Stimulated activated CD8-positive, alpha-beta memory T cell treated with anti-CD3 and anti-CD28 coated beads, Interleukin-15, amount 100 ng/mL, for 48 hours (primary cell): ENCODE measurements around the gene XYLT1.

Source experiments
- DNase-seq, 2 donors: peaks; one replicate each; pipeline ENCODE4 v3.0.0-alpha.2; 2020; ENCODE audit warnings: low read depth in 2 of 2

Gene XYLT1

DNA sequence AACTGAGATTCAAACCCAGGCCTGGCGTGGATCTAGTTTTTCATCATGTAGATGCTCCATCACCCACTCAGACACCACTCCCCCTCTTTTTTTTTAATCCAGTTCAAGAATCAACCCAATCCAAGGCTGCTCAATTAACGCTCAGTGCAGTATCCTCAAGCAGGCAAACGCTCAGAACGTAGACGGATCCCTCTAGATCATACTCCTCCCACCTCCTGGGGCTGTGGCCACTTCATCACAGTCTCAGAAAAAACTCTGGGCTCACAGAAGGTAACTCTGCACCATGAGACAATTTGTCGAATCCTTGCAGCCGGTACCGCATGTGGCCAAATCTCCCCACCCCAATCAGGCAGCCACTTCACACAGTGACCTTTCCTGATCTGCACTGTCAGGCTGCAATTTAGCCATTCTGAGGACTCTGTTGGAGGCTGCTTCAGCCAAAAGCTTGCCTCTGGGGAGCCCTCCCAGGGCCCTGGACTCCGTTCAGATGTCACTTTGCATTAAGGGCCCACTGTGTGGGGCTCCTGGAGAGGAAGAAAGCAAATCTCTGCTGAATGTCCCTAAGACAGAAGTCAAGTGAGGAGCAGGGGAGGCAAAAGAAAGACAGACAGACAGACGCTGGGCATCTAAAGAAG, 183.5 kb downstream of the XYLT1 start:
- no peak for DNase-seq

DNA sequence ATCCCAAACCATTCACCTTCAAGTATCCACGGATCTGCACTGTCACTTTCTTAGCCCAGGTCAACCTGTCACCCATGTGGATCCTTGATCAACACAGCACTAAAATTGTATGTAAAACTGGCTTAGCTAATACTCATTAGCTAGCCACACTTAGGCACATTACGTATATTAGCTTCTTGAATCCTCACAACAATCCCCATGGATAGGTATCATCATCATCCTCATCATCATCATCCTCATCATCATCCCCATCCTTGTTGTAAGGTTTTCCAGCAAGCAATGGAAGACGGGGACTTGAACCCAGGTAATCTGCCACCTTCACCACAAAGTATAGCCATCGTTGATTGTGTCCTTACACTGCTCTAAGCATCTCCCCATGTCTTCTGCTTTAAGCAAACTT, 184.3 kb downstream of the XYLT1 start:
- no peak for DNase-seq

DNA sequence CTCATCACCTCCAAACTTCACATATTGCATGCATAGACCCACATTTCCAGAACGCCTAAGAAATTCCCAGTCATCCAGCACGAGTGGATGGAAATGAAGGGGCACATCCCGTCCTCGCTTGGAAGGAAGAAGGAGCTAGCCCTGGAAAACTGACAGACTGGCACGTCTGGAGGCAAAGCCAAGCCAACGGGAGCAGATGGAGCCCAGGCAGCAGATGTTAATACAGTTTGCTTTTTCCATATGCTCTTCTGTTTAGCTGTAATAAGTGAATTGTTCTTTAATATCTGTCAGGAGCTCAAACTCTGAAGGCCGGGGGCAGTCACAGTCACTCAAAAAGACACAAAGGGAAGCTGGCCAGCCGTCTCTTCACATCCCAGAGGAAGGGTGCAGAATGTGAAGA, 187.7 kb downstream of the XYLT1 start:
- no peak for DNase-seq

DNA sequence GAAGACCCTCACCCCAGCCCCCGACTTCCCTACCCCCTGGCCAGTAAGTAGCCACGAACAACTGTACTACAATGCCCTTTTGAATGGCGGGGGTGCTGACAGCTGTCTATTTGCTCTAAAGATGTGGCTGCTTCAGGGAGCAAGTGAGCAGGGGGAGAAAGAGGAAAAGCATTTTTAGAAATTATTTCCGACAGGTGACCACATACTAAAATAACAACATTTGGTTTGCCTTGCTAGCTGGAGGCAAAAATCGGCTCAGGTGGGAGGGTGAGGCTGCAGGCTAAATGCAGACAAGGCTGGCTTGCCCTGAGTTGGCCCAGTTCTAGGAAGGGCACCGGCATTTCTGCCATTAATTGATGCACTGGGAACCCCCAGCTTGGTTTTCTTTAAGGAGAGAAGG, 188.5 kb downstream of the XYLT1 start:
- DNase-seq: no peak

DNA sequence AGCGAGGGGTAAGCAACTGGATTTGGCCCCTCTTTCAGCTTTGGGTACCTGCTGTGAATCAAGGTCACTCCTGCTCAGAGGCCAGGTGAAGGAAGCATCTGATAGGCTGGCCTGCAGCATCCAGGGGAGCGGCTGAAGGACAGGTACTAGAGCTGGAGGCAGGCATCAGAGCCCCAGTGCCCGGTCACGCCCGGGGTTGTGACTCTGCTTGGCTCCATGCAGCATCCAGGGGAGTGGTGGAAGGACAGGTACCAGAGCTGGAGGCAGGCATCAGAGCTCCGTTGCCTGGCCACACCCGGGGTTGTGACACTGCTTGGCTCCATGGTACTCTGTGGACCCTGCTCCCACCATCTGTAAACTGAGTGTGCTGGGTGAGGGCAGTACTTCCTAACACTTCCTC, 189.7 kb downstream of the XYLT1 start:
- no peak for DNase-seq

DNA sequence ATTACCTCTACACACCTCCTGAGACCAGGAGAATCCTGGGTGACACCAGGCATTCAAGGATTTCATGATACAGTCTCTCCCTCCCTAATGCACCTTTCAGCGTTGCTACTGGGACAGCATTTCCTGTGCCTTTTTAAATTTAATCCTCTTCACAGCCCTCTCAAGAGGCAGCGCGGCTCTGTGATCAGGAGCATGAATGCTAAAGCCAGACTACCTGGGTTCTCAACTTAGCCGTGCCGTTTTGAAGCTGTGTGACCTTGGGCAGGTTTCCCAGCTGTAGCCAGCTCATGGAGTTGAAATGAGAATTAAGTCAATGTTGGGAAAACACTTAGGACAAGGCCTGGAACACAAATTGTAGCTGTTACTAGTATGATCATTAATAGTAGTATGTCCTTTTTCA, 191.8 kb downstream of the XYLT1 start:
- no peak for DNase-seq

DNA sequence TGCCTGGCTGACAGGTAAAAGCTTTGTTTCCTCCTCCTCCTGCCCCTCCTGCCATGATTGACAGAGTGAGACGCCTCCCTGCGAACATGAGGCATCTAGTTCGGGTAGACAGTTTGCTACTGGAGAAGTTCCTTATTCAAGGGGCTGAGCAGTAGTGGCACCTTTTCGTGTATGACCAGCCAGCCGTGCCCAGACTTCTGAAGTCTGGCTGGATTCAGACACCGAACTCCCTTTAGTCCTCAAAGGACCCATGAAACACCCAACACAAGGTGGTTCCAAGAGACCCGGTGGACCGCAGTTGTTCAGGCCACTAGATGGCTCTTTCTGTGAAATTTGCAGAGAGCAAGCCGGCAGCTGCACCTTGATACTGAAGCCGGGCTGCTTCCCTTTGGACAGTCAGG, 192.8 kb downstream of the XYLT1 start:
- no peak for DNase-seq

DNA sequence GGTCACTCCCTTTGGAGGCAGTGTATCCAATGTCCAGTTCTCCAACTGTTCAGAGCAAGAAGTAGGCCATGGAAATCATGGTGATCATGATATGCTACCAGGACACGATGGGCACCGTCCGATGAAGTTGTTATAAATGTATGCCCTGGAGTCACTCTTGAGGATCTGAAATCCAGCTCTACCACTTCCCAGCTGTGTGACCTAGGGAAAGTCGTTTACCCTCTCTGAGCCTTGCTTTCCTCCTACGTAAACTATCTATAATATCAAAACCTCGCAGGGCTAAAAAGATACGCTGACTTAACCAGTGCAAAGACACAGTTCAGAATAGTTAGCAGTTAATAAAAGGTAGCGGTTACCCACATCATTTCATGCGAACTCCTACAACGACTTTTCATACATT, 194.2 kb downstream of the XYLT1 start:
- DNase-seq: no peak

DNA sequence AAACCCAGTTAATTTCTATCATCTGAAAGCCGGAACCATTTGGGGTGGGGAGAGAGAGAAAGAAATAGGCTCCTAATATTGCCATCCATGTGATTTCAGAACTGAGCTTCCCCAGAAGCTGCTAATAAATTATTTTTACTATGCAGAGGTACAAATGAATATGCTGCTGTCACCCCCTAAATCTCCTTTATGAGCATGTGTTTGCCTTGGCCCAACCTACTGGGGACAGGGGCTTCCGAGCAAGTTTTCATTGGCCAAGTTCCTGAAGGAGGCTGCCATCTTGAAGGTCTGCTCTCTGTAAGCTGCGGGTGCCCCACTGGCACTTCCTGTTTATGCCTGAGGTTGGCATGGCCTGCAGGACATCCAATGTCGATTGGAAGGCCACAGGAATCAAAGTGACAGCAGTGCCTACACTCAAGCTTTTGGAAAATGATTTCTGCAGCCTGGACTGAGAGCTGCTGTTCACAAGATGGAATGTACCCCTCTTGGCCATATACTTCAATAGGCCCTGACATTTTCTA, 194.7 kb downstream of the XYLT1 start:
- DNase-seq: no peak

DNA sequence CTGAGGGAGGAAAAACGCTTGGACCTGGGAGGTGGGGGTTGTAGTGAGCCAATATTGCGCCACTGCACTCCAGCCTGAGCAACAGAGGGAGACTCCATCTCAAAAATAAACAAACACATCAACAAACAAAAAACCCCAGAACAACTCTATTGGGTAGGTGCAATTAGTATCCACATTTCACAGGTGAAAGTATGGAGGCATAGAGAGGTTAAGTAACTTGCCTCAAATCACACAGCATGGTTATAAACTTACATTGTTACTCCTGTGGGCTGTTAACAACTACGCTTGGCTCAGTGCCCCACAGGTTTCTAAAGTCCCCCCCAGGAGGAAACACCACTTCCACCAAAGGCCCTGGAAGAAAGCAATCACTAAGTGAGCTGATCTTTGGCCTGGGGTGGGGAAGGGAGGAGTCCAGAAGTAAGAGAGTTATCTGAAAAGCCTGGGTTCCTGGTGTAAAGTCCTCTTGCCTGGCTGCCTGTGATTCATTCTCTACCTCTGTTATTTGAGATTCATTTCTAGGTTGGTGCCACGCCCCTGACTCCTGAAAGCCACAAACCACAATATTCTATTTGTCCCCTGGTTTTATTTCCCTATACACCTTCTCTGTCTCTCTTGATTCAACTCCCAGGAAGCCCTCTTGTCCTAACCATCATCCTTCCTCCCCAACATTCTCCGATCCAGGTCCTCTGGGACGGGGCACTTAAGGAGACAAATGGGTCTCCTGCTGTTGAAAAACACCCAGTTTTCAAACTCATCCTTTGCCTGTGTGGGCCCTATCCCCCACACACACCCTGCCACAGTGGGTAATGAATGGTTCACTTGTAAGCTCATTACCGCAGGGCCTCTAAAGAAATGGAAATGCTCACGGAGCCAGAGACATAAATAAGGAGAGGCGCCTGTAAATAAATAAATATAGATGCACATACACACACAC, 195.4 kb downstream of the XYLT1 start:
- no peak for DNase-seq

DNA sequence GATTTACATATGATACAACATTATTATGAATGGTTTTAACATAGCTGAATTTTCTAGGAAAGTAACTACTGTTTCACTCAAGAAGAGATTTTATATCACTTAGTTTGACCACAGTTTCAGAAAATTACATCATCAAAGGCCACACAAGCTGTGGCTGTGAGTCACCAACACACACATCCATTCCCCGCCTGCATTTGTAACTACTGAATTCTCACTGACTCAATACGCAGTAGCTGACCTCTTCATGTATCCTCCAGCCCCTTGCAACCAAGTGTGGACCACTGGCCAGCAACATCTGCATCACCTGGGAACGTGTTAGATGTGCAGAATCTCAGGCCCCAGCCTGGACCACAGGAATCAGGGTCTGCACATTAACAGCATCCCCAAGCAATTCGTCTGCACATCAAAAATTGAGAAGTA, 197.6 kb downstream of the XYLT1 start:
- peak in 1 of 2 donors; percentile 25 for DNase-seq

DNA sequence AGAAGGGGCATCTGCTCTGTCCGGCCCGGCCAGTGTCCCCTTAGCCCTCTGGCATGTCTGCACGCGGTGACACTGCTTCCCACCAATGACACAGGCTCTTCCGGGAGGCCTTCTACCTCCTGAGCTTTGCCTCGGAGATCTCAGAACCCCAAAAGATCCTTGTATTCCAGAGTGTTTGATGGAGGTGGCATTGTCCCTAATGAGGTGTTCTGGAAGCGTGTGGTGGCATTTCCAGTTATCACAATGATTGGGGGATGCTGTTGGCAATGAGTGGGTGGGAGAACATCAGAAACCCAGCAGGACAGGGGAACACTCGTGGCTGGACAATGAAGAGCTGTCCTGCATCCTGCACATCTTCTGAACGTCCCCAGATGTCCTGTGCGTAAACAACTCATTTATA, 198.0 kb downstream of the XYLT1 start:
- no peak for DNase-seq

DNA sequence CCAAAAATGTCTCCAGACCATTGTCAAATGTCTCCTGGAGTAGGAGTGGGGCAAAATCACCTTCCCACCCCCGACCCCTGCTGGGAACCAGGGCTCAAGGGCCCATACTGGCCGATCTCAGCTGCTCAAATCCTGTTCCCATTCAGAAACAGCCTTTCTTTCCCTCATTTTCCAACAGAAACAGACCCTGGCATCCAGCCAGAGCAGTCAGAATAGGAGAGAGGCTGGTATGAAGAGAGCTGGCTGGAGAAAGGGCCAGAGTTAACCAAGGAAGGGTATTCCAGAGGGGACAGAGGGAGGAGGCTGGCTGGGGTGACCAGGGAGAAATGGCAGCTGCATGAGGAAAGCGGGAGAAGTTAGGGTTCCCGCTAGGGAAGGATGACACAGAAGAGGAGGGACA, 199.1 kb downstream of the XYLT1 start:
- DNase-seq: no peak

DNA sequence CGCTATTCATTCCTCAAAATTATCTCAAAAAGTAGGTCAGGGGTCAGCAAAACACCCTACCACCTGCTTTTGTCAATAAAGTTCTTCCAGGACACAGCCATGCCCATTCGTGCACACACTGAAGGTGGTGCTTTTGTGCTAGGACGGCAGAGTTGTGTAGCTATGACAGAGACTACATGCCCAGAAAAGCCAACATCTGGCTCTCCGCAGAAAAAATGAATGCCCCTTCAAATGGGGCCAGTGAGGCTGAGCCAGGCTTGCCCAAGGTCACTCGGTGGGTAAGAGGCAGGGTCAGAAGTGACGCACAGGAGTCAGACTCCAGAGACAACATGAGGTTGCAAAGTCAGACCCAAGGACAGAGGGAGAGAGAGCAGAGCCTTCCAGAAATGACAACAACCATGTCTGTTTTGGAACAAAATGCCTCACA, 200.1 kb downstream of the XYLT1 start:
- DNase-seq: no peak

DNA sequence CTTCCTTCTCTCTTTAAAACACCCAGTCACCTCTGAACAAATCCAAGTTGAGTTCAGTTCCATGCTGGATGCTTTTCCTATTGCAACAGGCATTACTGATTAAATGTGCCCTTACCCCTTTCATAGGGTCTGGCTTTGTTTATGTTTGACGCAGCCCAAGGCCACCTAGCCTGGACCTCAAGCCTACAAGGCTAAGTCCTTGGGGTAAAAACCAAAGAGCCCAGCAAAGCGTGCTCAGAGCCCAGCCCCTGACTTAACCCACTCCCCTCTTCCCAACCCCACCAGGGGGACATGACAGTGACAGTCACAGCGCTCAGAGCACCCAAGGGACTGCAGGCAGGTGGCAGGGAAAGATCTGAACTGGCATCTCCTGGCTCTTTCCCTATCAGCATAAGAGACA, 200.6 kb downstream of the XYLT1 start:
- no peak for DNase-seq

DNA sequence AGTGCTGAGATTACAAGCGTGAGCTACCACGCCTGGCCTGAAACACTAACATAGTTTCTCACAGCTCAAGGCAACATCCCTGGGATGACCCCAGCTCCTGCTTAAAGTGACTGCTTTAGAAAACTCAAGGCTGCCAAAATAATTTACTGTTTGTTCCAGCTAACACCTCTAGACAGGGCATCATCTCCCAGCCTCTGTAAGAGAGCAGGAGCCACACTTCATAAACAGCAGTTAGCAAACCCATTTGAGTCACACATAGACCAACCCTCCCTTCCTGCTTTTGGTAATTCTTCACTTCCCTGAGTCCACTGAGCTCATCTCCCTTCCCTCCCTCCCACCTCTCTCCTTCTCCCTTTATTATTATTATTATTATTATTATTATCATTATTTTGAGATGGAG, 201.3 kb downstream of the XYLT1 start:
- no peak for DNase-seq

DNA sequence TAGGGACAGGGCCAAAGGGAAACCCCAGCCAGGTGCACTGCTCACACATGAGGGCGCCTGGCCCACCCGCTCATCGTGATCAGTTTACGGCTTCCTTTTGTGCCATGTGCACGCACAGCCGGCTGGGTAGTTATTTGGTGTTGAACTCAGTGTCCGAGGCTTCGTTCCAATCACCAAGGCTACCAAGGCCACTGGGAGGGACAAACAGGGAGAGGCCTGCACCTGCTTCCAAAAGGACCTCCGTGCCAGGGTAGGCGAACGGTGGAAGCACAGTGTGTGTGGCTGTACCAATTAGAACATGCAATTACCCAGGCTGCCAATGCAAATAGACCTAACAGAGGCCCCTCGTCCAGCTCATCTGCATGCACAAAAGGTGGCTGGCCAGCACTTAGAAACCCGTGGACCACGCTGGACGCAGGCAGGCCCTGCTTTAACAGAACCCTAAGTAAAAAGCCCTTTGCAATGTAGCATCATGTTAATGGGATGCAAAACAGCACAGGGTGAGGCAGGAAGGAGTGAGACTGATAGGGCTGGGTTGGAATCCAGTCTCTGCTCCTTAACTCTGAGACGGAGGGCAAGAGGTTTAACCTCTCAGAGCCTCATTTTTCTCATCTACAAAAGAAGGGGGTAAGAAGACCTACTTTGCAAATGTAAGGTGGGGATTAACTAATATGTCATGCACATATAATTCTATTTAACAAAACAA, 204.0 kb downstream of the XYLT1 start:
- no peak for DNase-seq

DNA sequence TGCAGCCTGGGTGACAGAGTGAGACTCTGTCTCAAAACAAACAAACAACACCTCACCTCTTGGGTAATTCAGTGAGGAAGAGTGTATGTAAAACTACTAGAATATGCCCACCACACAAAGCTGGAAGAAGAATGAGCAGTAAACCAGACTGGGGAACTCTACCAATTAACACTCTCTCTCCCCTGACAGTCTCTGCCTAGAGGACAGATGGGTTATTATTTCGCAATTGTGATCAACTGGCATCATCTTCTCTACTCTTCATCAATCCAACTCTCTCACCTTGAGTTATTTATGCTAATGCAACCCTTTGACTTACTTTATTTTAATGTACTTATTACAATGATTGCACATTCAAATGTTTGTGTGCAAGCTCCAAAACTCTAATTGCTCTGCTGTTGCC, 205.6 kb downstream of the XYLT1 start:
- DNase-seq: no peak

DNA sequence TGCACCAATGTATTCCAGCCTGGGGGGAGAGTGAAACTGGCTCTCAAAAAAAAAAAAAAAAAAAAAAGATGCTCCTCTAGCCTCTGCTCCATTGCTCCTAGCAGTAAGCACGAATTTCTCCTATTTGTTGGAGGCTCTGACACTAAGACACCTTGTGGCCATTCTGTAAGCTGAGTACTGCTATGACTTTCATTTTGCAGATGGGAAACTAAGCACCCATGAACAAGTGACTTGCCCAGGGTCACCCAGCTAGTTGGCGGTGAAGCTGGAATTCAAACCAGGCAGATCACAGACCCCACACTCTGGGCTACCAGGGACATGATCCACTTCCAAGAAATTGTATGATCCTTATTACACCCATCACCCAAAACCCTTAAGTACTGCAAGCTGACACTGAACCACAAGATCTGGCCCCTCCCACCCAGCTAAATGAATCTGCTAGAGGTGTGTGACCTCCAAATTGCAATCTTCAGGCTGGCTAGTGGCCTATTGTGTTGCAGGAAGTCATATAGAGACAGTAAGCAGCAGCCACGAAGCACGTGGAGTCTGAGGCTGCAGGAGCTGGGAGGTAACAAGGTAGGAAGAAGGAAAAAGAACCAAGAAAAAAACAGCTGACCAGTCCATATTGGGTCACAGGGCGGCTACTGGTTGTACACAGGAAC, 209.4 kb downstream of the XYLT1 start:
- DNase-seq: no peak

DNA sequence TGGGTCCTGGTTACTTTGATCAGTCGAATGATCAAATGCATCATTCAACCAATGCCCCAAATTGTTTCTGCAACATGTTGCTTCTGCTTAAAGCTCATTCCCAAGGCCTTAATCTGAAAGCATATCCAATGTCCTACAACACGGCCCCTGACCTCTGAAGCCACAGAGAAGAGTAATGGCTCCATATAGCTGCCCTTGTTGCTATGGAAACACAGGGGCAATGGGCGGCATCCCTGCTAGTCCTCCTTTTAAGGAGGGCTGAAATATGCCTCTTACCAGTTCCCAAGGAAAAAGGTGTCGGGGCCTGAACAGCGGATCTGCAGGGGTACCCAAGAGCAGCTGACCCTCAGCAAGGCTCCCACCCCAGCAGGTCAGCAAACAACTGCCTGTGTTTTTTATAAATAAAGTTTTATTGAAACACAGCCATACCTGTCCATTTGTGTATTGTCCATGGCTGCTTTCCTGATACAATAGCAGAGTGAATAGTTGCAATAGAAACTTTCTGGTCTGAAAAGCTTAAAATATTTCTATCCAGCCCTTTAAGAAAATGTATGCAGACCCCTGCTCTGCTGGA, 210.4 kb downstream of the XYLT1 start:
- DNase-seq: no peak

DNA sequence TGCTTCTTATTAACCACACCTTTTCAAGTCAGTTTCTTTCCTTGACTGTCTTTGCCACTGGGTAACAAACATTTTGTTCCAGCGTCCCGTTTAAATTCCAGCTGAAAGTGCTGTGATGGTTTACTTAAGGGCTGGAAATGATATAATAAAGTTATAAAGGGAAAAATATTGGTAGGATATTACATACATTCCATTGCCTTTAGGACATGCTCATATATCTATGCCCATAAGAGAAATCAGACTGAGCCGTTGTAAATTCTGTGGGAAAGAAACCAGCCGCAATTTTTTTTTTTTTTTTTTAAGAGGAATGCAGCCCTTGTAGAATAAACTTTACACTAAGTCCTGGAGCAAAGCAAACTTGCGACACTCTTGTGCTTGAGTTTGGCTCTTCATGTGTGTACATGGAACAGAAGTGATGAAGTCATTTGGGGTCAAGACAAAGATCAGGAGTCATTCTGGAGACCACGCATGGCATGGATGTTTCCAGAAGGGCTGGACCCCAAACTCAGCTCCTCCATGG, 210.9 kb downstream of the XYLT1 start:
- DNase-seq: no peak
